GM12878 (cell line): Measurements from ENCODE around the gene UVRAG. TPM values are rescaled to one million over a fixed set of nuclear protein-coding genes. Genes with fewer than 3 reads are reported as not detected.
A peak's percentile ranks its signal among the peaks of the same experiment; 100 is the strongest.

Source experiments
- CREM ChIP-seq: IDR thresholded peaks from 2 replicates; pipeline ENCODE4 v1.6.1; 2014; ENCODE audit warnings: antibody characterized with exemption, low read depth
- CUX1 ChIP-seq: IDR thresholded peaks from 2 replicates; pipeline ENCODE4 v1.6.1; 2012; ENCODE audit warnings: improper control_type of control experiment, low read depth, low read length; ENCODE audit not compliant: insufficient replicate concordance
- E2F4 ChIP-seq: IDR thresholded peaks from 2 replicates; pipeline ENCODE4 v1.6.1; 2012; ENCODE audit warnings: low read depth, low read length, improper control_type of control experiment
- E4F1 ChIP-seq: fragments of 450-650 bp; IDR thresholded peaks from 2 replicates; pipeline ENCODE4 v1.6.1; 2018; ENCODE audit warnings: borderline replicate concordance, mild to moderate bottlenecking; ENCODE audit not compliant: partially characterized antibody
- JUND ChIP-seq: IDR thresholded peaks from 2 replicates; pipeline ENCODE4 v1.6.1; 2012; ENCODE audit warnings: low read depth, mild to moderate bottlenecking, low read length, improper control_type of control experiment, moderate library complexity
- MYC ChIP-seq: IDR thresholded peaks from 2 replicates; pipeline ENCODE4 v1.6.1; 2011; ENCODE audit warnings: mild to moderate bottlenecking, low read length, moderate library complexity, inconsistent platforms; ENCODE audit not compliant: insufficient read depth, insufficient replicate concordance, insufficient read length, severe bottlenecking
- RFX5 ChIP-seq: IDR thresholded peaks from 2 replicates; pipeline ENCODE4 v1.6.1; 2011; ENCODE audit warnings: low read depth, low read length, improper control_type of control experiment
- ZBTB11 ChIP-seq: fragments of 450-650 bp; formaldehyde crosslinking; IDR thresholded peaks from 2 replicates; pipeline ENCODE4 v1.5.0; 2022; ENCODE audit warnings: mild to moderate bottlenecking, missing genetic modification characterization
- ZNF274 ChIP-seq: IDR thresholded peaks from one replicate; pipeline ENCODE4 v1.8.0; 2011; ENCODE audit not compliant: insufficient read length, insufficient read depth
- ZNF592 ChIP-seq: fragments of 450-650 bp; IDR thresholded peaks from 2 replicates; pipeline ENCODE4 v1.6.1; 2017; ENCODE audit warnings: mild to moderate bottlenecking, moderate library complexity
- ZSCAN29 ChIP-seq: fragments of 450-650 bp; IDR thresholded peaks from 2 replicates; pipeline ENCODE4 v1.6.1; 2017; ENCODE audit warnings: mild to moderate bottlenecking, moderate library complexity
- polyA plus RNA-seq, 11 experiments: library from polyadenylated mRNA; depleted of rRNA in 4 of 11; unstranded in 6 of 11; stranded (reverse) in 5 of 11; fragments of >200 nt; fragmentation: Nextera tagmentation in 4 of 11; fragmentation: Illumina TruSeq in 1 of 11; extraction: Ambion mirVana in 4 of 11; extraction: Trizol in 1 of 11; gene quantifications; 1 replicate in 1 of 11; 2 replicates in 10 of 11; pipeline versions ENCODE4 v1.2.1 to v1.2.3, GENCODE V29; 2011 to 2016; ENCODE audit warnings: inconsistent platforms in 2 of 11, missing spikeins in 2 of 11, low read depth in 1 of 11
- total RNA-seq, 4 experiments: library from RNA; depleted of rRNA in 3 of 4; stranded (reverse); fragments of >200 nt in 3 of 4; fragmentation: Illumina TruSeq in 1 of 4; extraction: Trizol in 1 of 4; gene quantifications; 2 replicates each; pipeline versions ENCODE4 v1.2.1 to v1.2.3, GENCODE V29; 2013 to 2021

UVRAG gene
- total and polyA plus RNA-seq, 10 of the 15 experiments (the other 5 are each of a cell fraction or from before 2014, with no cell fraction given) = 7.0 to 43.4 (median 37.0) TPM

- no peak for TF ChIP-seq ZBTB11 (CRISPR knock-in tag)
- TF ChIP-seq ZSCAN29 = no peak
- peak; percentile 56; the same call in 1 of the 2 replicates for TF ChIP-seq CREM
- TF ChIP-seq CUX1 = peak; percentile 24
- TF ChIP-seq JUND = no peak
- TF ChIP-seq RFX5 = no peak
- TF ChIP-seq ZNF592 = no peak
- TF ChIP-seq E2F4 = no peak
- no peak for TF ChIP-seq ZNF274
- no peak for TF ChIP-seq MYC
- TF ChIP-seq E4F1 = no peak
Observed at GRCh38 chr11:75813124-75813523, 1.9 kb upstream of the UVRAG start (continued).
